Fibroblast of lung (primary cell): Measurements from ENCODE around the gene CLIP4.

Source experiments
- CTCF ChIP-seq, 2 donors: IDR thresholded peaks in 1 of 2; conservative IDR thresholded peaks in 1 of 2; 1 replicate in 1 of 2; 2 replicates in 1 of 2; pipeline ENCODE4 v1.5.1; 2011 to 2012; ENCODE audit warnings: low read length in 2 of 2, control low read depth in 1 of 2, inconsistent platforms in 1 of 2, low read depth in 1 of 2, mild to moderate bottlenecking in 1 of 2
- EZH2 ChIP-seq: IDR thresholded peaks from 2 replicates; pipeline ENCODE4 v1.5.1; 2012; ENCODE audit warnings: low read length, control low read depth, mild to moderate bottlenecking; ENCODE audit errors: missing control alignments

GRCh38 chr2:29084554-29084953, 30.7 kb upstream of the CLIP4 start:
- TF ChIP-seq CTCF (conservative IDR thresholded peaks at IDR 0.05 in 1 of 2, IDR thresholded peaks at IDR 0.05 in 1 of 2; ENCODE audit: low read depth in 1 of 2, low read length in 2 of 2) (no peak), EZH2 (no peak)
